ENCODE data around the gene CCDC184.
"Not testable (repeated sequence)": the region's sequence is repeated elsewhere in the genome, so short reads cannot be mapped to it uniquely, and the experiment has no call there.

CCDC184 gene

DNA sequence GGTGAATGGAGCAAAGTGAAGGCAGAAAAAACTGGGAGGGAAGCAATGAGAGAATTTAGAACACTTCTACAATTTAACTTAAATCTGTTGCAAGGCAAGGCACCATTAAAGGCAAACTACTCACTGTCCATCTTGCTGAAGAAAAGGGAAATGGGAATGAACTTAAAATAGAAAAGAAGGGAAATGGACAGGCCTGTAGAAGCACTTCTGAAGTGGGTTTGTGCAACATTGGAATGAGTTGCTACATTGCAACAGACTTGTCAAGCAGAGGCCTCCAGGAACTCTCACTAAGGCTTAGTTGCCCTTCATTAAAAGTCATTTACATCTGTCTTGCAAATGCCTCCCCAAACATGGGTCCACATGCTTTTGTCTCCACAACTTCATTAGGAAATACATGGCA is 33.3 kb downstream of the CCDC184 start:
- no peak for DNase-seq

DNA sequence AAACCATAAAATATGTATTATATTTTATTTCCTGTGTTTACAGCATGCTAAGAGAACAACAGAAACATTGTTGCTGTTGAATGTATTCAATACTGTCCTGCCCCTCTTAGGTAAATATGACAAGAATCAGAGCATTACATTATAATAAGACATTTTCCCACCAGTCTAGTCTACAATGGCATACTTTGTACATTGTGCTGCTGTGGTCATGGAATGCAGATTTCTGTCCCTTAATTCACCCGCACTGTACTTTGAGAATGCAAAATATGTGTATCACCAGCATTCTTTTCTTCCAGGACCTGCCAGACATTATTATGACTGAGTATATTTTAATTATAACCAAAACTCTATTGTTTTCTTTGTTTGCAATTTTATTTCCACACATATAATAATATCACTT is 36.2 kb downstream of the CCDC184 start:
- no peak for DNase-seq

DNA sequence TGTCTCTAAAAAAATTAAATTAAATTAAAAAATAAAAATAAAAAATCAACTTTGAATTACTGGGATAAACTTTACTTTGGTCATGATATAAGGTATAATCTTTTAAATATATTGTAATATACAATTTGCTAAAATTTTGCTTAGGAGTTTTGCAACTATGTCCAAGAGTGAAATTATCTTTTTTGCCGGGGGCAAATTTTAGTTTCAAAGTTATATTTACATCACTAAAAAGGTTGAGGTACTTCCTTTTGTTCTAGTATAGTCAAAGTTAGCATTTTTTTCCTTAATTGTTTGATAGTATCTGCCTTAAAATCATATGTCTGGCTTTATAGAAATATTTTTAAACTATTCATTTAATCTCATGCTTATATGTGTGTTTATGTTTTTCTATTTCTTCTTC is 37.3 kb downstream of the CCDC184 start:
- no peak for DNase-seq

DNA sequence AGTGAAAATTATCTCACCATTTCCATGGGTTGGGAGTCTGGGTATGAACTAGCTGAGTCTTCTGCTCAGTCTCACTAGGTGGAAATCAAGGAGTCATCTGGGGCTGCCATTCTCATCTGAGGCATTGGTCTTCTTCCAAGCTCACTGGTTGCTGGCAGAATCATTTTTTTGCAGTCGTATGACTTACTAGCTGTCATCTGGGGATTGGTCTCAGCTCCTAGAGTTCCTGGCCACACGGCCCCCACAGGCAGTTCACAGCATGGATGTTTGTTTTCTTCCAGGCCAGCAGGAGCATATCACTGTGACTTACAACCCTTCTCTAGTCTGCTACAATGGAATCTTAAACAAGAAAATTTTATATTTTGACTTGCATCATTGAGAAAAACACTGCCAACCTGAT is 38.2 kb downstream of the CCDC184 start:
- no peak for DNase-seq

DNA sequence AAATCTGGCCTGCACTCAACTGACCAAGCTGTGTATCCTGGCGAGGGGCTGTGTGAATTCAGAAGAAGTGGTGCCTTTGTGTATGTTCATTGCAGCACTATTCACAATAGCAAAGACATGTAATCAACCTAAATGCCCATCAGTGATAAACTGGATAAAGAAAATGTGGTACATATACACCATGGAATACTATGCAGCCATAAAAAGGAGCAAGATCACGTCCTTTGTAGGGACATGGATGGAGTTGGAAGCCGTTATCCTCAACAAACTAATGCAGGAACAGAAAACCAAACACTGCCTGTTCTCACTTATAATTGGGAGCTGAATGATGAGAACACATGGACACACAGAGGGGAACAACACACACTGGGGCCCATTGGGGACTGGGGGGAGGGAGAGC is 41.1 kb downstream of the CCDC184 start:
- DNase-seq: not testable (repeated sequence)

DNA sequence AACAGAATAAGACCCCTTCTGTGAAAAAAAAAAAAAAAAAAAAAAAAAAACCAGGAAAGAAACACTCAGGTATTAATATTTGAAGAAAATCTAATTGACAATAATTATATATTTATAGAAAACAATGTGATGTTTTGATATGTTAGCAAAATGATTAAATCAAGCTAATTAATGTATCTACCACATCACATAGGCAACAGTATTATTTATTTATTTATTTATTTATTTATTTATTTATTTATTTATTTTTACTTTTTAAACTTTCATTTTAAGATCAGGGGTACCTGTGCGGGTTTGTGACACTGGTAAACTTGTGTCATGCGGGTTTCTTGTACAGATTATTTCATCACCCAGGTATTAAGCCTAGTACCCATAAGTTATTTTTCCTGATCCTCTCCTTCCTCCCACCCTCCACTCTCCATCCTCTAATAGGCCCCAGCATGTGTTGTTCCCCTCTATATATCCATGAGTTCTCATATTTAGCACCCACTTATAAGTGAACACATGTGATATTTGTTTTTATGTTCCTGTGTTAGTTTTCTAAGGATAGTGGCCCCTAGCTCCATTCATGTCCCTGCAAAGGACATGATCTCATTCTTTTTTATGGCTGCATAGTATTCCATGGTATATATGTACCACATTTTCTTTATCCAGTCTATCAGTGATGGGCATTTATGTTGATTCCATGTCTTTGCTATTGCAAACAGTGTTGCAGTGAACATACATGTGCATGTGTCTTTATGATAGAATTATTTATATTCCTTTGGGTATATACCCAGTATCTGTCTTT is 47.9 kb downstream of the CCDC184 start:
- not testable (repeated sequence) for DNase-seq

Data from COR-L47 (cell line).